GM06990 (cell line): ENCODE results near the gene OMG.

Experiments
- DNase-seq: peaks from one replicate; pipeline ENCODE4 v3.0.0-alpha.2; 2011; ENCODE audit not compliant: insufficient read length; ENCODE audit errors: extremely low read depth
- H3K27me3 ChIP-seq: replicated peaks from 2 replicates; pipeline ENCODE4 v1.6.0; 2011; ENCODE audit warnings: low read length; ENCODE audit not compliant: control insufficient read depth, insufficient read depth
- H3K36me3 ChIP-seq: 2 replicates; pipeline ENCODE4 v1.5.1; 2011; ENCODE audit warnings: low read length; ENCODE audit not compliant: control insufficient read depth, insufficient read depth
- H3K4me3 ChIP-seq: replicated peaks from 2 replicates; pipeline ENCODE4 v1.5.1; 2011; ENCODE audit warnings: low read depth, mild to moderate bottlenecking, control low read depth, low read length
- CTCF ChIP-seq: IDR thresholded peaks from 2 replicates; pipeline ENCODE4 v1.5.1; 2011; ENCODE audit warnings: low read length, control low read depth, mild to moderate bottlenecking, inconsistent platforms; ENCODE audit not compliant: insufficient read depth, poor library complexity, severe bottlenecking

OMG gene

GRCh38 chr17:31281061-31281460 lies 16.0 kb downstream of the OMG start:
- Histone ChIP-seq H3K4me3 (no peak overlapping the region), H3K27me3 (no peaks in the 10 kb centered on the region), H3K36me3 (no peaks in the 10 kb centered on the region; the same call in 1 of the 2 replicates)
- no peak for DNase-seq
- no peak for TF ChIP-seq CTCF

- Histone ChIP-seq H3K27me3 (no peaks in the 10 kb centered on the region), H3K36me3 (no peaks in the 10 kb centered on the region; the same call in 1 of the 2 replicates), H3K4me3 (no peak overlapping the region)
- no peak for DNase-seq
- no peak for TF ChIP-seq CTCF
These were observed 17.6 kb downstream of the OMG start for GRCh38 chr17:31279401-31279800.

GRCh38 chr17:31275116-31275515 lies 21.9 kb downstream of the OMG start:
- Histone ChIP-seq H3K27me3 (no peaks in the 10 kb centered on the region), H3K36me3 (no peaks in the 10 kb centered on the region; the same call in none of the 2 replicates), H3K4me3 (no peak overlapping the region)
- no peak for DNase-seq
- no peak for TF ChIP-seq CTCF

GRCh38 chr17:31274252-31274651 lies 22.8 kb downstream of the OMG start:
- Histone ChIP-seq H3K36me3 (no peaks in the 10 kb centered on the region; the same call in none of the 2 replicates), H3K27me3 (no peaks in the 10 kb centered on the region), H3K4me3 (no peak overlapping the region)
- no peak for DNase-seq
- TF ChIP-seq CTCF: no peak

GRCh38 chr17:31273516-31273915 lies 23.5 kb downstream of the OMG start:
- H3K4me3 ChIP-seq: no peak overlapping the region
- TF ChIP-seq CTCF: no peak
- DNase-seq: no peak
- no peaks in the 10 kb centered on the region for H3K27me3 ChIP-seq
- H3K36me3 ChIP-seq: no peaks in the 10 kb centered on the region; the same call in none of the 2 replicates

GRCh38 chr17:31272803-31273202 lies 24.2 kb downstream of the OMG start:
- Histone ChIP-seq H3K36me3 (no peaks in the 10 kb centered on the region; the same call in none of the 2 replicates), H3K4me3 (no peak overlapping the region), H3K27me3 (no peaks in the 10 kb centered on the region)
- no peak for DNase-seq
- TF ChIP-seq CTCF: no peak
